Progenitor cell of endocrine pancreas (in vitro differentiated cells): ENCODE data around the gene PTPRD. TPM values are rescaled to one million over a fixed set of nuclear protein-coding genes. Genes with fewer than 3 reads are reported as not detected.
A peak's percentile ranks its signal among the peaks of the same experiment; 100 is the strongest.

Experiments used
- DNase-seq: peaks from one replicate; pipeline ENCODE4 v3.0.0; 2021; ENCODE audit warnings: low spot score; ENCODE audit not compliant: unreplicated experiment
- H3K27ac Mint-ChIP-seq: 2 replicates; pipeline ENCODE4 v1.8.0; 2021; ENCODE audit warnings: mild to moderate bottlenecking, moderate library complexity, mixed read lengths
- H3K27me3 Mint-ChIP-seq: 2 replicates; pipeline ENCODE4 v1.8.0; 2021; ENCODE audit warnings: mixed read lengths
- H3K36me3 Mint-ChIP-seq: 2 replicates; pipeline ENCODE4 v1.8.0; 2022; ENCODE audit warnings: mixed read lengths; ENCODE audit not compliant: insufficient read depth
- H3K4me1 Mint-ChIP-seq: 2 replicates; pipeline ENCODE4 v1.8.0; 2021; ENCODE audit warnings: low read depth, mixed read lengths
- H3K4me3 Mint-ChIP-seq: 2 replicates; pipeline ENCODE4 v1.8.0; 2021; ENCODE audit warnings: low read depth, mild to moderate bottlenecking, moderate library complexity, mixed read lengths
- H3K9me3 Mint-ChIP-seq: 2 replicates; pipeline ENCODE4 v1.8.0; 2021; ENCODE audit warnings: low read depth, mixed read lengths
- total RNA-seq: library from RNA; stranded (reverse); gene quantifications from 2 replicates; pipeline ENCODE4 v1.2.1, GENCODE V29; 2021
- TF ChIP-seq, protein P1 (sequence below): fragments of 200-600 bp; sonication (generic); IDR thresholded peaks from one replicate; pipeline ENCODE4 v1.5.0; 2021; ENCODE audit warnings: antibody characterized with exemption, mild to moderate bottlenecking; ENCODE audit not compliant: unreplicated experiment

The PTPRD gene
- total RNA-seq, 1 donor from 2014 or later = 124 TPM

- Mint-ChIP-seq H3K27ac (peak overlapping the region; percentile 86), H3K4me3 (no peak overlapping the region)
Observed at GRCh38 chr9:8361364-8361763, 2251.4 kb downstream of the PTPRD start.

GRCh38 chr9:8356406-8356805, 2256.4 kb downstream of the PTPRD start:
- Mint-ChIP-seq H3K27me3 (no peaks in the 10 kb centered on the region), H3K9me3 (peaks cover 13% of the 10 kb centered on the region), H3K4me1 (peaks cover 10% of the 10 kb centered on the region), H3K27ac (no peak overlapping the region), H3K4me3 (no peak overlapping the region), H3K36me3 (peaks cover 6% of the 10 kb centered on the region)
- TF ChIP-seq, protein P1, sequence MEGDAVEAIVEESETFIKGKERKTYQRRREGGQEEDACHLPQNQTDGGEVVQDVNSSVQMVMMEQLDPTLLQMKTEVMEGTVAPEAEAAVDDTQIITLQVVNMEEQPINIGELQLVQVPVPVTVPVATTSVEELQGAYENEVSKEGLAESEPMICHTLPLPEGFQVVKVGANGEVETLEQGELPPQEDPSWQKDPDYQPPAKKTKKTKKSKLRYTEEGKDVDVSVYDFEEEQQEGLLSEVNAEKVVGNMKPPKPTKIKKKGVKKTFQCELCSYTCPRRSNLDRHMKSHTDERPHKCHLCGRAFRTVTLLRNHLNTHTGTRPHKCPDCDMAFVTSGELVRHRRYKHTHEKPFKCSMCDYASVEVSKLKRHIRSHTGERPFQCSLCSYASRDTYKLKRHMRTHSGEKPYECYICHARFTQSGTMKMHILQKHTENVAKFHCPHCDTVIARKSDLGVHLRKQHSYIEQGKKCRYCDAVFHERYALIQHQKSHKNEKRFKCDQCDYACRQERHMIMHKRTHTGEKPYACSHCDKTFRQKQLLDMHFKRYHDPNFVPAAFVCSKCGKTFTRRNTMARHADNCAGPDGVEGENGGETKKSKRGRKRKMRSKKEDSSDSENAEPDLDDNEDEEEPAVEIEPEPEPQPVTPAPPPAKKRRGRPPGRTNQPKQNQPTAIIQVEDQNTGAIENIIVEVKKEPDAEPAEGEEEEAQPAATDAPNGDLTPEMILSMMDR = no peak
- no peak for DNase-seq

More at GRCh38 chr9:8361364-8361763, 2251.4 kb downstream of the PTPRD start:
- peaks cover 7% of the 10 kb centered on the region for H3K36me3 Mint-ChIP-seq
- H3K4me1 Mint-ChIP-seq = peaks cover 23% of the 10 kb centered on the region
- peaks cover 4% of the 10 kb centered on the region for H3K9me3 Mint-ChIP-seq
- DNase-seq = no peak
- TF ChIP-seq, protein P1 = no peak
- no peaks in the 10 kb centered on the region for H3K27me3 Mint-ChIP-seq

DNA sequence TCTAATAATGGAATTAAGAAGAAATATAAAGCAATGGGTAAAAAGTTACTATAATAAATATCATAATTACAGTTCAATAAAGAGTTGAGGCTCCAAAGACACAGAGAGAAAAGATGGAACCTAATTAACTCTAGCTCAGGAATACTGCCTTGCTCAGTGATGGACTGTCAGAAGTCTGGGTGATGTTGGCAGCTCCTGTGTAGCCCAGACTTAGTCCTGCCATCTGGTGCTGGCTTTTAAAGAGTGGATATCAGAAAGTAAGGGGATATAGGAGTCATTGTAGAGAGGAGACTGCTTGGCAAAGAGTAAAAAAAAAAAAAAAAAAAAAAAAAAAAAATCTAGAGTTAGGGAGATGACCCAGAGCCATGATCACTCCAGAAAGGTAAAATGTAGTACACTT, 2261.4 kb downstream of the PTPRD start:
- TF ChIP-seq, protein P1 = no peak
- H3K4me1 Mint-ChIP-seq = peaks cover 20% of the 10 kb centered on the region
- H3K27ac Mint-ChIP-seq = no peak overlapping the region
- peaks cover 9% of the 10 kb centered on the region for H3K36me3 Mint-ChIP-seq
- peaks cover 9% of the 10 kb centered on the region for H3K27me3 Mint-ChIP-seq
- no peak overlapping the region for H3K4me3 Mint-ChIP-seq
- peaks cover 16% of the 10 kb centered on the region for H3K9me3 Mint-ChIP-seq
- DNase-seq = no peak

- TF ChIP-seq, protein P1 = no peak
- no peak overlapping the region for H3K27ac Mint-ChIP-seq
- H3K36me3 Mint-ChIP-seq = peaks cover 12% of the 10 kb centered on the region
- peaks cover 19% of the 10 kb centered on the region for H3K9me3 Mint-ChIP-seq
- no peak overlapping the region for H3K4me3 Mint-ChIP-seq
- H3K4me1 Mint-ChIP-seq = peaks cover 20% of the 10 kb centered on the region
- peaks cover 9% of the 10 kb centered on the region for H3K27me3 Mint-ChIP-seq
- no peak for DNase-seq
Observed at GRCh38 chr9:8349901-8350300, 2262.9 kb downstream of the PTPRD start.

DNA sequence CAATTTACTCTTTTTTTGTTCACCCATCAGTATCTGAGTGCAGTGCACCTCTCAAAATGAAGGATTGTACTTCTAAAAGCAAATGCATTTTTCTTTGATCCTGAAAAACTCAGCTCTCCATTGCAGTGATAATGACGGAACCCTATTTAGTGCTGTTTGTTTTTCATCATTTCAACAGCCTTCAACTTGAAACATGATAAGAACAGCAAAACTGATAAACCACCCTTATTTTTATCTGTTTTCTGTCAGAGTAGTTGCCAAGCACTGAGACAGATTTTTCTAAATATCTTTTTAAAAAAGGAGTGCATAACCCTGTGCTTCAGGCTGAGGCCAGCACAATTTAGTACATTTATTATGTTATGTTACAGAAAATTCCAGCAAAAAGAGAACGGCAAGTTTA, 2263.4 kb downstream of the PTPRD start:
- TF ChIP-seq, protein P1 = no peak
- Mint-ChIP-seq H3K9me3 (peaks cover 14% of the 10 kb centered on the region), H3K4me1 (peaks cover 20% of the 10 kb centered on the region), H3K27ac (peak overlapping the region; percentile 3), H3K36me3 (peaks cover 10% of the 10 kb centered on the region), H3K27me3 (peaks cover 9% of the 10 kb centered on the region), H3K4me3 (peak overlapping the region; percentile 52)
- DNase-seq = no peak
